C4-2B (cell line): ENCODE measurements around the gene GJA3.

Experiments used
- CTCF ChIP-seq: fragments of 450-650 bp; conservative IDR thresholded peaks from 2 replicates; pipeline ENCODE4 v1.5.1; 2017; ENCODE audit warnings: mild to moderate bottlenecking
- ZFX ChIP-seq: fragments of 450-650 bp; IDR thresholded peaks from 2 replicates; pipeline ENCODE4 v1.6.1; 2017

GRCh38 chr13:20150561-20150960 is 10.3 kb downstream of the GJA3 start:
- TF ChIP-seq CTCF (no peak), ZFX (no peak)
